RWPE1 (cell line): ENCODE data around the gene SERGEF.

Experiments
- CTCF ChIA-PET: fragments of 350-600 bp; sonication (Branson Sonifier 250); formaldehyde crosslinking; extraction: SDS; loops from one replicate; lab custom pipeline; 2021; lab: Yijun Ruan, JAX
- POLR2A ChIA-PET: fragments of 400-600 bp; formaldehyde crosslinking; extraction: SDS; loops from one replicate; lab custom pipeline; 2020; ENCODE audit warnings: antibody characterized with exemption; ENCODE audit not compliant: low non-redundant PET; lab: Yijun Ruan, JAX
- DNase-seq: peaks from one replicate; pipeline ENCODE4 v3.0.0; 2012; ENCODE audit warnings: low spot score
- H3K27ac ChIP-seq: fragments of 450-650 bp; 2 replicates; pipeline ENCODE4 v1.5.1; 2017
- CTCF ChIP-seq: fragments of 450-650 bp; conservative IDR thresholded peaks from 2 replicates; pipeline ENCODE4 v1.5.1; 2017; ENCODE audit warnings: low read depth, mild to moderate bottlenecking

Gene SERGEF

DNA sequence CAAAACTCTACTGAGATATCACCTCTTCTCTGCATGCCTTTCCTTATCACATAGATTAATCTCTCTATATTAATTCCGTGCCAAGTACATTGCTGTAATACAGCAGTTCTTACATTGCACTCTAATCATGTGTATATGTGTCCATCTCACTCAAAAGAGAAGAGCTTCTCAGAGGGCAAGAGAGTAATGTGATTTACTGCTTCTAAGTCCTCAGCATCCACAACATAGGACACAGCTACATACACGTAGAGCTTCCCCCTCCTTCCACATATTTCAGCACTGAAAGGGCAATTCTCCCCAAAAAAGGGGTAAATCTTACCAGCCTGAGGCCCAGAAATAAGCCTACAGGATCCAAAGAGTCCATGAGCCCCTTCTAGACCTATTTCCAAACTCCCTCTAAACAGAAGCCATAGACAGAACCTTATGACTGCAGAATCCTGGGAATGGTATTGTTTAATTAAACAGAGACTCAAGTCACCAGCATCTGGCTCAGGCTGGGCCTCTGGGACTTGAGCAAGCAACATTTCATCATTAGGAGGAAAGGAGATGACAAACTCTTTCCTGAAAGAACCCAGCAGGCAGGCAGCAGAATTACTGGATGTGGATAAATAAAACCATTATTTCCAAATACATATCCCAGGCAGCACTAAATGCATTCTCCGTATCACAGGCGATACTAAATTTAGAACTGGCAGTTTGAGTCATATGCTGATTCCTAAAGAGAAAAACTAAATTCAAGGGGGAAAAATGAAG is 191.0 kb downstream of the SERGEF start:
- TF ChIP-seq CTCF = no peak
- ChIA-PET POLR2A (no interaction called here), CTCF (no interaction called here)
- DNase-seq = no peak
- no peak overlapping the region for H3K27ac ChIP-seq

- ChIA-PET CTCF (interaction anchor here (0.6 to 1.1 kb wide), 2 partner anchors 12 to 47 kb away, joined by 3 to 4 read pairs; no protein-coding TSS in a partner anchor), POLR2A (no interaction called here)
- no peak overlapping the region for H3K27ac ChIP-seq
- no peak for DNase-seq
- TF ChIP-seq CTCF = no peak
Measured at GRCh38 chr11:17816232-17816931, 196.5 kb downstream of the SERGEF start.

- no peak overlapping the region for H3K27ac ChIP-seq
- no peak for TF ChIP-seq CTCF
- DNase-seq = no peak
- ChIA-PET POLR2A (no interaction called here), CTCF (no interaction called here)
Measured at GRCh38 chr11:17814546-17814945, 198.3 kb downstream of the SERGEF start.

DNA sequence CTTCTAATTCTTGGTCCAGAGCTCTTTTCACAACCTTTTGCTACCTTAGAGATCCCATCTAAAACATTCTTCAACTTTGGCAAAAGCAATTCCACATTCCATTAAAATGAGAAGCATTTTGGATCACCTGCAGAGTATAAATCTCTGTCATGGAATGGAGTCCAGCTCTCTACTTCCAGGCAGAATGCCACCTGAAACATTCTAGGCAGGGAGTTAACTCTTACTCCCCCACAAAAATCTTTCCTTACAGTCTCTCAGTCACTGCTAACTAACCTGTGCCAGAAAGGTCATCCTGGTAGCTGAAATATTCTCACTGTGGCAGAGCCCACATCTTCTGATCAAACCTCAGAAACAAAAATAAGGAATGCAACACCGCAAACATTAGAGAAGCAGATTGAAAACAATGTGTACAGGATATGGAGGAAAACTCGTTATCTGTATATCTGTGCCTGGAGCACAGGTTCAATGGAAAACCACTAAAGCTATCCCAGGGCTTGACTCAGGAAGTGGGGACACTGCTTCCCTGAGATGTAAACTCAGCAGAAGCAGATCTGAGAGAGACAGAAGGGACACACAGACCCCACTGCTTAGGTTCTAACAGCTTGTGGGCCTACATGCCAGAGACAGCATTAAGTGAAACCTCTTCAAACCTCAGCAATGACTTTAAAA is 199.3 kb downstream of the SERGEF start:
- ChIA-PET POLR2A (interaction anchor here (0.6 kb wide), 1 partner anchor 57 kb away, joined by 3 read pairs; no protein-coding TSS in a partner anchor), CTCF (interaction anchor here (1.1 kb wide), 1 partner anchor 83 kb away, joined by 4 read pairs; no protein-coding TSS in a partner anchor)
- peak; percentile 24 for DNase-seq
- no peak overlapping the region for H3K27ac ChIP-seq
- TF ChIP-seq CTCF = no peak

DNA sequence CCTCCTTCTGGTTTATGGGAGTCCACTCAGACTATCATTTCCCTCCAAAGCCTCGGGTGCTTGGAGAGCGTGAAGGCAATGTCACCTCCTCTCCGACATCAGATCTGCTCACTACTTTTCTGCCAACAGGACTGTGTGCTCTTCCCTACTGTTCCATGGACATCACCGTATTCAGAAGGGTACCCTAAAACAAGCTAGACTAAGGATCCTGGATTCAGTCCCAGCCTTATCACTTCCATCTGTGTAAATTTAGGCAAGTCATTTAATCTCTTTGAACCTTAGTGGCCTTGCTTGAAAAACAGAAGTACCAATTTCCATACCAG is 200.0 kb downstream of the SERGEF start:
- CTCF ChIA-PET = interaction anchor here (1.0 to 1.1 kb wide), 2 partner anchors 30 to 82 kb away, joined by 3 to 4 read pairs; no protein-coding TSS in a partner anchor
- DNase-seq = no peak
- no peak for TF ChIP-seq CTCF
- no peak overlapping the region for H3K27ac ChIP-seq
- POLR2A ChIA-PET = no interaction called here
